ENCODE data around the gene LINC01488. TPM values are rescaled to one million over a fixed set of nuclear protein-coding genes. Genes with fewer than 3 reads are reported as not detected.

The LINC01488 gene
- total and polyA plus RNA-seq, 10 of the 15 experiments (the other 5 are each of a cell fraction or from before 2014, with no cell fraction given): not detected

DNA sequence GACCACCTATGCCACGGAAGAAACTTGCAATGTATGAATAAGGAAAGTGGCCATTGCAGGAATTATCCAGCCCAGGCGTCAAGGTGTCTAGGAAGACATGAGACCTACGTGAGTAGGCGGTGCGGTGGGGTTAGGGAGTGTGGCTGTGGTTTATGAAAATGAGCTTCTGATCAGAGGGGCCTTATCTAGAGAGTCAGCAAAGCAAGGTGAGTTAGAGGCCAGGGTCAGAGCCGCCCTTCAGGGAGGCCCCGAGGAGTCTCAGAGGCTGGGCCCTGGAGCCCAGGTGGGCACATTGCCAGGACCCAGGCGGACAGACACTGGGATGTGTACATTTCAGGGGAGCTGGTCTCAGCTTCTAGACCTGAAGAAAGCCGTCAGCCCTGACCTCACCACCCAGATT is 13.8 kb upstream of the LINC01488 start (continued):
- TF ChIP-seq, protein P1, sequence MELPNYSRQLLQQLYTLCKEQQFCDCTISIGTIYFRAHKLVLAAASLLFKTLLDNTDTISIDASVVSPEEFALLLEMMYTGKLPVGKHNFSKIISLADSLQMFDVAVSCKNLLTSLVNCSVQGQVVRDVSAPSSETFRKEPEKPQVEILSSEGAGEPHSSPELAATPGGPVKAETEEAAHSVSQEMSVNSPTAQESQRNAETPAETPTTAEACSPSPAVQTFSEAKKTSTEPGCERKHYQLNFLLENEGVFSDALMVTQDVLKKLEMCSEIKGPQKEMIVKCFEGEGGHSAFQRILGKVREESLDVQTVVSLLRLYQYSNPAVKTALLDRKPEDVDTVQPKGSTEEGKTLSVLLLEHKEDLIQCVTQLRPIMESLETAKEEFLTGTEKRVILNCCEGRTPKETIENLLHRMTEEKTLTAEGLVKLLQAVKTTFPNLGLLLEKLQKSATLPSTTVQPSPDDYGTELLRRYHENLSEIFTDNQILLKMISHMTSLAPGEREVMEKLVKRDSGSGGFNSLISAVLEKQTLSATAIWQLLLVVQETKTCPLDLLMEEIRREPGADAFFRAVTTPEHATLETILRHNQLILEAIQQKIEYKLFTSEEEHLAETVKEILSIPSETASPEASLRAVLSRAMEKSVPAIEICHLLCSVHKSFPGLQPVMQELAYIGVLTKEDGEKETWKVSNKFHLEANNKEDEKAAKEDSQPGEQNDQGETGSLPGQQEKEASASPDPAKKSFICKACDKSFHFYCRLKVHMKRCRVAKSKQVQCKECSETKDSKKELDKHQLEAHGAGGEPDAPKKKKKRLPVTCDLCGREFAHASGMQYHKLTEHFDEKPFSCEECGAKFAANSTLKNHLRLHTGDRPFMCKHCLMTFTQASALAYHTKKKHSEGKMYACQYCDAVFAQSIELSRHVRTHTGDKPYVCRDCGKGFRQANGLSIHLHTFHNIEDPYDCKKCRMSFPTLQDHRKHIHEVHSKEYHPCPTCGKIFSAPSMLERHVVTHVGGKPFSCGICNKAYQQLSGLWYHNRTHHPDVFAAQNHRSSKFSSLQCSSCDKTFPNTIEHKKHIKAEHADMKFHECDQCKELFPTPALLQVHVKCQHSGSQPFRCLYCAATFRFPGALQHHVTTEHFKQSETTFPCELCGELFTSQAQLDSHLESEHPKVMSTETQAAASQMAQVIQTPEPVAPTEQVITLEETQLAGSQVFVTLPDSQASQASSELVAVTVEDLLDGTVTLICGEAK (IDR thresholded peaks at IDR 0.05; ENCODE audit: borderline replicate concordance): no peak
- TF ChIP-seq BCL11A (IDR thresholded peaks at IDR 0.05; ENCODE audit: low read depth, low read length): 0 out of 2 replicates have a peak, but pooled peaks have one; percentile 4
- TF ChIP-seq PAX5 (IDR thresholded peaks at IDR 0.05; ENCODE audit: borderline replicate concordance, low read depth, low read length): peak; percentile 27; the same call in 1 of the 2 replicates
- no peak for TF ChIP-seq MEF2A (IDR thresholded peaks at IDR 0.05; ENCODE audit: insufficient read depth, low read depth, low read length)
- TF ChIP-seq, protein P2, sequence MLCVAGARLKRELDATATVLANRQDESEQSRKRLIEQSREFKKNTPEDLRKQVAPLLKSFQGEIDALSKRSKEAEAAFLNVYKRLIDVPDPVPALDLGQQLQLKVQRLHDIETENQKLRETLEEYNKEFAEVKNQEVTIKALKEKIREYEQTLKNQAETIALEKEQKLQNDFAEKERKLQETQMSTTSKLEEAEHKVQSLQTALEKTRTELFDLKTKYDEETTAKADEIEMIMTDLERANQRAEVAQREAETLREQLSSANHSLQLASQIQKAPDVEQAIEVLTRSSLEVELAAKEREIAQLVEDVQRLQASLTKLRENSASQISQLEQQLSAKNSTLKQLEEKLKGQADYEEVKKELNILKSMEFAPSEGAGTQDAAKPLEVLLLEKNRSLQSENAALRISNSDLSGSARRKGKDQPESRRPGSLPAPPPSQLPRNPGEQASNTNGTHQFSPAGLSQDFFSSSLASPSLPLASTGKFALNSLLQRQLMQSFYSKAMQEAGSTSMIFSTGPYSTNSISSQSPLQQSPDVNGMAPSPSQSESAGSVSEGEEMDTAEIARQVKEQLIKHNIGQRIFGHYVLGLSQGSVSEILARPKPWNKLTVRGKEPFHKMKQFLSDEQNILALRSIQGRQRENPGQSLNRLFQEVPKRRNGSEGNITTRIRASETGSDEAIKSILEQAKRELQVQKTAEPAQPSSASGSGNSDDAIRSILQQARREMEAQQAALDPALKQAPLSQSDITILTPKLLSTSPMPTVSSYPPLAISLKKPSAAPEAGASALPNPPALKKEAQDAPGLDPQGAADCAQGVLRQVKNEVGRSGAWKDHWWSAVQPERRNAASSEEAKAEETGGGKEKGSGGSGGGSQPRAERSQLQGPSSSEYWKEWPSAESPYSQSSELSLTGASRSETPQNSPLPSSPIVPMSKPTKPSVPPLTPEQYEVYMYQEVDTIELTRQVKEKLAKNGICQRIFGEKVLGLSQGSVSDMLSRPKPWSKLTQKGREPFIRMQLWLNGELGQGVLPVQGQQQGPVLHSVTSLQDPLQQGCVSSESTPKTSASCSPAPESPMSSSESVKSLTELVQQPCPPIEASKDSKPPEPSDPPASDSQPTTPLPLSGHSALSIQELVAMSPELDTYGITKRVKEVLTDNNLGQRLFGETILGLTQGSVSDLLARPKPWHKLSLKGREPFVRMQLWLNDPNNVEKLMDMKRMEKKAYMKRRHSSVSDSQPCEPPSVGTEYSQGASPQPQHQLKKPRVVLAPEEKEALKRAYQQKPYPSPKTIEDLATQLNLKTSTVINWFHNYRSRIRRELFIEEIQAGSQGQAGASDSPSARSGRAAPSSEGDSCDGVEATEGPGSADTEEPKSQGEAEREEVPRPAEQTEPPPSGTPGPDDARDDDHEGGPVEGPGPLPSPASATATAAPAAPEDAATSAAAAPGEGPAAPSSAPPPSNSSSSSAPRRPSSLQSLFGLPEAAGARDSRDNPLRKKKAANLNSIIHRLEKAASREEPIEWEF (IDR thresholded peaks at IDR 0.05; ENCODE audit: insufficient replicate concordance, low read depth, low read length): no peak
- TF ChIP-seq SP1 (IDR thresholded peaks at IDR 0.05; ENCODE audit: low read depth, low read length): no peak
- no peak for TF ChIP-seq NR2C2 (IDR thresholded peaks at IDR 0.05; ENCODE audit: borderline replicate concordance, control insufficient read depth, insufficient read length, low read depth)
- TF ChIP-seq ZZZ3 (IDR thresholded peaks at IDR 0.05; ENCODE audit: control insufficient read depth, insufficient read length, low read depth): no peak
- TF ChIP-seq, protein P3, sequence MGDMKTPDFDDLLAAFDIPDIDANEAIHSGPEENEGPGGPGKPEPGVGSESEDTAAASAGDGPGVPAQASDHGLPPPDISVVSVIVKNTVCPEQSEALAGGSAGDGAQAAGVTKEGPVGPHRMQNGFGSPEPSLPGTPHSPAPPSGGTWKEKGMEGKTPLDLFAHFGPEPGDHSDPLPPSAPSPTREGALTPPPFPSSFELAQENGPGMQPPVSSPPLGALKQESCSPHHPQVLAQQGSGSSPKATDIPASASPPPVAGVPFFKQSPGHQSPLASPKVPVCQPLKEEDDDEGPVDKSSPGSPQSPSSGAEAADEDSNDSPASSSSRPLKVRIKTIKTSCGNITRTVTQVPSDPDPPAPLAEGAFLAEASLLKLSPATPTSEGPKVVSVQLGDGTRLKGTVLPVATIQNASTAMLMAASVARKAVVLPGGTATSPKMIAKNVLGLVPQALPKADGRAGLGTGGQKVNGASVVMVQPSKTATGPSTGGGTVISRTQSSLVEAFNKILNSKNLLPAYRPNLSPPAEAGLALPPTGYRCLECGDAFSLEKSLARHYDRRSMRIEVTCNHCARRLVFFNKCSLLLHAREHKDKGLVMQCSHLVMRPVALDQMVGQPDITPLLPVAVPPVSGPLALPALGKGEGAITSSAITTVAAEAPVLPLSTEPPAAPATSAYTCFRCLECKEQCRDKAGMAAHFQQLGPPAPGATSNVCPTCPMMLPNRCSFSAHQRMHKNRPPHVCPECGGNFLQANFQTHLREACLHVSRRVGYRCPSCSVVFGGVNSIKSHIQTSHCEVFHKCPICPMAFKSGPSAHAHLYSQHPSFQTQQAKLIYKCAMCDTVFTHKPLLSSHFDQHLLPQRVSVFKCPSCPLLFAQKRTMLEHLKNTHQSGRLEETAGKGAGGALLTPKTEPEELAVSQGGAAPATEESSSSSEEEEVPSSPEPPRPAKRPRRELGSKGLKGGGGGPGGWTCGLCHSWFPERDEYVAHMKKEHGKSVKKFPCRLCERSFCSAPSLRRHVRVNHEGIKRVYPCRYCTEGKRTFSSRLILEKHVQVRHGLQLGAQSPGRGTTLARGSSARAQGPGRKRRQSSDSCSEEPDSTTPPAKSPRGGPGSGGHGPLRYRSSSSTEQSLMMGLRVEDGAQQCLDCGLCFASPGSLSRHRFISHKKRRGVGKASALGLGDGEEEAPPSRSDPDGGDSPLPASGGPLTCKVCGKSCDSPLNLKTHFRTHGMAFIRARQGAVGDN (IDR thresholded peaks at IDR 0.05): no peak
- TF ChIP-seq HDGF (IDR thresholded peaks at IDR 0.05): no peak
- no peak for TF ChIP-seq CHD4 (IDR thresholded peaks at IDR 0.05)
- TF ChIP-seq NR2F1 (conservative IDR thresholded peaks at IDR 0.05): no peak
- no peak for TF ChIP-seq IKZF2 (IDR thresholded peaks at IDR 0.05)
